NCI-H2196 treated with DMSO at 0.1 percent for 48 hours (cell line): ENCODE data around the gene TAF8.
A peak's percentile ranks its signal among the peaks of the same experiment; 100 is the strongest.
"Not testable (repeated sequence)": the region's sequence is repeated elsewhere in the genome, so short reads cannot be mapped to it uniquely, and the experiment has no call there.

Experiments
- DNase-seq: peaks from one replicate; lab custom pipeline; 2025; ENCODE audit not compliant: unreplicated experiment; lab: John Stamatoyannopoulos, UW

Gene TAF8

DNA sequence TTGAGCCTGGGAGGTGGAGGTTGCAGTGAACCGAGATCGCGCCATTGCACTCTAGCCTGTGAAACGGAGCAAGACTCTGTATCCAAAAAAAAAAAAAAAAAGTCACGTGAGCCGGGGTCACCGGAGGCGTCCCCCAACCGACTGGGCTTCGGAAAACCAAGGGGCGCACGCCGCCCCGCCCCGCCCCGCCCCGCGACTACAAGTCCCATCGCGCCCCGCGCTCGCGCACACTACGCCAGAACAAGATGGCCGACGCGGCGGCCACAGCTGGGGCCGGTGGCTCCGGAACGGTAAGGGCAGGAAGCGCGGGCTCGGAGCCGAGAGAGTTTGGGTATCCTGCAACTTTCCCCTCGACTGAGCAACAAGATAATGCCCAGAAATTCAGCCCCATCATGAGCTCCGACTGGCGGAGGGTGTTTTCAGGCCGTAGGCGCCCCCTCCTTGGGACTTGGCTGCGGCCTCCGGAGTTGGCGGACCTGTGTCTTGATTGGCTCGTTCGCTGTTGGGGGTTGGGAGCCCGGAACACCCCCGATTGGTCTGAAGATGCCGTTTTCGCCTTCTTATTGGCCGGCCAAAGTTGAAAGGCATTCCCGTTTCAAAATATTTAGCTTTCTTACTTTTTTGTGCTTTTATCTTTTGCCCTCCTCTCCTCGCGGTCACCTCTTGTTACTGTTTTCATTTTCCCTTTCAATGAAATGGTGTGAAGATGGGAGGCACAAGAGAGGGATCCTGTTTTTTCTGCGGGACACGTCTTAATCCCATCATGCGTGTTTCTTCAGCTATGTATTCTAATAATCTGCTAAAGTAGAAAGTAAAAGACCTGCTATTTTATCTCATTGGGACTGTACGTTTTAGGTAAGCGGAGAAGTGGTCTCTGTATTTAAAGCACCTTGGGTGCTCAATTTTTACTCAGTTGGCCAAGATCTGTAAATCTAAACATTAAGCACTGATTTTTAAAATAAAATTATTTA lies at the start of gene TAF8:
TSS of gene TAF8 (plus strand) at position 228 of the 971 bp plus-strand sequence. CDS start at position 246, 18 bp downstream.
- DNase-seq, result peak; percentile 77

DNA sequence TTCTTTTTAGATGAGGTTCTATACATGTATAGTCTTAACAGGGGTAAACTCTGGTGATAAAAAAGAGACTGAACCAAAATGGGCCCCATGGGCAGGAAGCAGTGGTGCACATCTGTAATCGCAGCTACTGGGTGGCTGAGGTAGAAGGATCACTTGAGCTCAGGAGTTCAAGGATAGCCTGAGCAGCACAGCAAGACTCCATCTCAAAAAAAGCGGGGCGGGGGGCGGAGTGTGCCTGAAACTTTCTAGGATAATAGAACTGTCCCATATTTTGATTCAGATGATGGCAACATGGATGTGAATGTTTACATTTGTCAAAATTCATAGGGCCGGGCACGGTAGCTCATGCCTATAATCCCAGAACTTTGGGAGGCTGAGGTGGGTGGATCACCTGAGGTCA lies 48.8 kb upstream of the TAF8 start:
- DNase-seq, result no peak

DNA sequence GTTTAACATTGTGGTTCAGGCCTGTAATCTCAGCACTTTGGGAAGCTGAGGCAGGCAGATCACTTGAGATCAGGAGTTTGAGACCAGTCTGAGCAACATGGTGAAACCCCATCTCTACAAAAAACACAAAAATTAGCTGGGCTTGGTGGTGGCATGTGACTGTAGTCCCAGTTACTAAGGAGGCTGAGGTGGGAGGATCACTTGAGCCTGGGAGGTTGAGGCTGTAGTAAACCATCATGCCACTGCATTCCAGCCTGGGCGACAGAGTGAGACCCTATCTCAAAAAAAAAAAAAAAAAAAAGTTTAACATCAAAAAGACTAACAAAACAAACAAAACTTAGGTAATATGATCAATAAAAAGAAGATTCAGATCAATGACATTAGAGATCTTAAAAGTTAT lies 46.7 kb upstream of the TAF8 start:
- not testable (repeated sequence) for DNase-seq

GRCh38 chr6:42007286-42008137 lies 42.8 kb upstream of the TAF8 start:
- DNase-seq, result no peak

- not testable (repeated sequence) for DNase-seq
These were observed 42.2 kb upstream of the TAF8 start for GRCh38 chr6:42008138-42008528.

GRCh38 chr6:42009844-42010184 lies 40.5 kb upstream of the TAF8 start:
- no peak for DNase-seq

DNA sequence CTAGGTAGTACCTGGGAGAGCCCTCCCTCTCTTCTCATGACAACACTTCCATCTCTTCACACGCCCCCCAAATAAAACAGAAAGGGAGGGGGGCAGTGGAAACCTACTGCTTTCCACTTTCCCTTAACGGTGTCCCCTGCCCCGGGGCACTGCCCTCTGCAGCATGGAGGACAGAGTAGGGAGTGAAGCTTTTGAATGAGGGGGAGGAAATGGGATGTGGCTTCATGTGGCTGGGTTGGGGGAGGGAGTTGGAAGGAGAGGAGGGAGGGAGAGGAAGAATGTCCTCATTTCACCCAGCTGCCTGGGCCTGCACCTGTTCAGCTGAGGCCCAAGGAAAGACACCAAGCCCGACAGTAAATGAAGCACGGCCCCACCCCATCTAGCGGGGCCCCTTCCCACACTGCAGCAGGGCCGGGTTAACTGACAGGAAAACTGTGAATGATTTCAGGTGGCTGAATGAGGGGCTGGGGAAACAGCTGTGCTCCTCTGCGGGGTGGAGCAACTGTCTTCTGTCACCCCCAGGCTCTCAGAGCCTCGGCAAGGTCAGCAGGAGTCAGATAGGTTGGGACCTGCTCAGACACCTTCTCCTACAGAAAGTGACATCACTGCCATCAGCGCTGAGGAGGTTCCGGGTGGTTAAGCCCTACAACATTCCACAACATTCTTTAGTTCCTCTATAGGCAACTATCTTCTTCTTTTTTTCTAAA lies 40.0 kb upstream of the TAF8 start:
- DNase-seq, result peak; percentile 20

DNA sequence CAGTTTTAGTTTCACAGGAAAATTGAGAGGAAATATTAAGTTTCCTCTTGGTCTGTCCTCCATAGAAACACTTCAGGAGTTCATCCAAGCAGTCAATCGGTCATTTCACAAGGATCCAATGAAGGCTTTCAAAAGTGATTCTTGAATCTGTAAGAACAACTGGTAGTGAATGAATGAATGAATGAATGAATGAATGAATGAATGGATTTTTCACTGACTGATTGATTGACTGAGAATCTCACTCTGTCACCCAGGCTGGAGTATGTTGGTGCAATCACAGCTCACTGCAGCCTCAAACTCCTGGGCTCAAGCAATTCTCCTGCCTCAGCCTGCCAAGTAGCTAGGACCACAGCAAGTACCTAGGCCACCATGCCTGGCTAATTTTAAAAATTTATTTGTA lies 39.4 kb upstream of the TAF8 start:
- DNase-seq, result no peak

GRCh38 chr6:42012501-42013133 lies 37.7 kb upstream of the TAF8 start:
- DNase-seq, result no peak

GRCh38 chr6:42013134-42013516 lies 37.2 kb upstream of the TAF8 start:
- no peak for DNase-seq

DNA sequence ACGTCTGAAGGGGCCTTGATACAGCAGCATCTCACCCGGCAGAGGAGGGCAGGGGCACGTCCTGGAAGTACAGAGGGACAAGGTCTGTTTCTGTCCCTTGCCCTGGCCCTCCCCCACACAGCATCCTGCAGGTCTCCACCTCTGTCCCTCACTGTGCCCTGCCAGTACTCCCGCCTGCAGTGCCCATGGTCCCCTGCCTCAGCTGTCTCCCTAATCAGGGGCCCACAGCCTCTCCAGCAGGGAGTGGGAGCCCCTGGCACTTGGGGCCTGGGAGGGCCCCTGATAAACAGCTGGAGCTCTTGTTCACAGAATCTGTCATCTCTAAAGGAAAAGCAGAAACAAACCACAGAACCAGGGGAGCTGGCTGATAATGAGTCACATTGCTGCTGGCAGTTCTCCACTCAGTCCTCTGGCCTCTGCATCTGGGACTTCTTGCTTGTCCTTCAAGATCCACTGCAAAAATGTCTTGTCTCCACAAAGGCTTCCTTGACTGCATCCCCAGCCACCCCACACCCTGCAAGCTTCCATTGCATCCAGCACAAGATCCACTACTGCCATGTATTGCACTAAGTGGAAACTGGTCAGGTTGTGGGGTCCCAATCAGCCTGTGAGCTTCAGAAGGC lies 33.2 kb upstream of the TAF8 start:
- no peak for DNase-seq

- DNase-seq, result no peak
These were observed 29.4 kb upstream of the TAF8 start for GRCh38 chr6:42020967-42021366.

- DNase-seq, result no peak
These were observed 28.2 kb upstream of the TAF8 start for GRCh38 chr6:42021847-42022754.

DNA sequence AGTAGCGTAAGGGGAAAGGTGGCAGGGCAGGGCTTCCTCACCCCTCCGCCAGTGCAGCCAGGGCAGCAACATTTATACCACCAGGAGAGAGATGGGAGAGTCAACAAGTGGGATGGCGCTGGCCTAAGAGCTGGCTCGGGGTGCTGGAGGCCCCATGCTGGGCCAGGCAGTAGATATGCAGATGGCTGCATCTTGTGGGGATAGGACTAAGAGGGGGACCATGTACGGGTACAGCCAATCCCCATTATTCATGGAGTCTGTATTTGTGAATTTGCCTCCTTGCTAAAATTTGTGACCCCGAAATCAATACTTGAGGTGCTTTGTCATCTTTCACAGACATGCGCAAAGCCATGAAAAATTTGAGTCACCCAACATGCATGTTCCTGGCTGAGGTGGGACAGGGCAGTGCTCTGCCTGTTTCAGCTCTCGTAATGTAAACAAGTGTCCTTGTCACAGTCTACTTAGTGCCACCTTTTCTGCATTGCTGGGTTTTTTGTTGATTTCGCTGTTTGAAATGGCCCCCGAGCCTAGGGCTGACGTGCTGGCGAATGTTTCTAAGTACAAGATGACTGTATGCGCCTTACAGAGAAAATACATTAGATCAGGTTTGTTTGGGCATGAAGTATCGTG lies 27.5 kb upstream of the TAF8 start:
- DNase-seq, result no peak

DNA sequence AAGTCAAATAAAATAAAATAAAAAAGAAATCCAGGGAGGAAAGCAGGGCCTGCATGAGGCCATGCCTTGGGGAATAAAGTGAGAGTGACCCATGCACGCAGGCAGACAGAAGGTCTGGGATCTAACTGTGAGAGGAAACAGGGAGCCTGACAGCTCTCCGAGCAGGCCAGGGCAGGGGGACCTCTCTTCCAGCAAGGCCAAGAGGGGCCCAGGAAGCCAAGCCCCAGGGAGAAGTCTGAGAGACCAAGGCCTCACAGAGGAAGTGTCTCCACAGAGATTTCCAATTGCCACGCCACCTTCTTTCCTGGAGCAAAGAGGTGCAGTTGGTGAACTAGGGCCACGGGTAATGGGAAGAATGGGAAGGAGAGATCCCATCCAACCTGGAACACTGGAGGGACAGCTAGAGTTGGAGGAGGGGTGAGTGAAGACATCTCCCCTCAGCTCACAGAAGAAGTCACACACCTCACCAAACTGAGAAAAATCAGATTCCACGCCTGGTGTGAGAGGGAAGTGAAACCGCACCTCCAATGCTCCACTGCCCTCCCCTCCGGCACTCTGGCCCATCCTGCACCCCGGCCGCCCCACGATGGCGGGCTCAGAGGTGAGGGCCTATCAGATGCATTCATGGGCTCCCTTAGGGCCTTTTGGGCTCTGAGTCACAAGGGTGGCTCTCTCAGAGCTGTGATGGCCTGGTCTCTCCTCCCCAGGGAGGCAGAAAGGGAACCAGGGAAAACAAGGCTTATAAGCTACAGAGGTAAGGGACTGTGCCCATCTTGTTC lies 25.1 kb upstream of the TAF8 start:
- DNase-seq, result no peak

GRCh38 chr6:42025845-42026243 lies 24.5 kb upstream of the TAF8 start:
- no peak for DNase-seq

- no peak for DNase-seq
These were observed 23.8 kb upstream of the TAF8 start for GRCh38 chr6:42026540-42026939.
